ENCODE results near the gene DMD.

DNA sequence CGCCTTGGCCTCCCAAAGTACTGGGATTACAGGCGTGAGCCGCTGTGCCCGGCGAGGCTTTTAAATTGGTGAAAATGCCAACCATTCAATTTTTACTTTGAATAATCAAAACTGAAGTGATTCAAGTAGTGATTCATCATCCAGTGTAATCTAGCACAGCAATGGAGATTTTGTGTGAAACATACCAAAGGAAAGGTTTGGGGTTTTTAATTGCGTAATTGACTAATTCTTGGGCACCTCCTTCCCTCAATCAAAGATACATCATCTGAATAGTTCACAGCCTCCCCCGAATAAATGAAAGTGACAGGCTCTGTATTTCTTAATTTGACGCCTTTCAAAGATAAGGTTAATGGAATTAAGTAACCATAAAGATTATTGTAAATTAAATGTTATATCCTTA lies 69.0 kb downstream of the DMD start:
- TF ChIP-seq ZNF672 (CRISPR knock-in tag; IDR thresholded peaks at IDR 0.05) (no peak), ZBTB21 (CRISPR knock-in tag; IDR thresholded peaks at IDR 0.05) (no peak), ZNF24 (IDR thresholded peaks at IDR 0.05) (no peak)

All from HepG2 (cell line).